HEK293 (cell line): Measurements from ENCODE around the gene SUPV3L1.

Experiments used
- ZNF416 ChIP-seq: fragments of 450-650 bp; formaldehyde crosslinking; IDR thresholded peaks from 2 replicates; pipeline ENCODE4 v1.5.1; 2016; ENCODE audit warnings: missing biosample characterization, missing genetic modification characterization
- ZXDB ChIP-seq: fragments of 450-650 bp; formaldehyde crosslinking; IDR thresholded peaks from 2 replicates; pipeline ENCODE4 v1.5.1; 2016; ENCODE audit warnings: missing biosample characterization, missing genetic modification characterization

DNA sequence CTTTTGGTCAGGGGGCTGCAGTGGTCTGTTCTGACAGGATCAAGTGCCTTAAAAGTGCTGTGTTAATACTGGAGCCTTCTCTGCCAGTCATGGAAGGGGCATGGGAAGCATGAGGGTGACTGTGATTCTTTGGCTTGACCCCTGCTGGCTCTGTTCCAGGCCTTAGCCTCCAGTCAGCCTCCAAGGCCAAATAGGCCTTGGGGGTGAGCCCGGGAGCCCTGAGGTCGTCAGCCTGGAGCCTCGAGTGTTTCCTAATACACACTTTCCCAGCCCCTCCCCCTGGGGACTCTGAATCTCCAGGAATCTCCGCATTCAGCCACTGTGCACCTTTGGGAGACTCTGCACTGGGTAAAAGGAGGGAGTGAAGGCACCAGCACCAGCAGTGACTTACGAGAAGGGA lies 50.1 kb downstream of the SUPV3L1 start:
- TF ChIP-seq ZXDB (tag by site-specific recombination), result no peak
- no peak for TF ChIP-seq ZNF416 (tag by site-specific recombination)
